Activated CD4-positive, alpha-beta memory T cell treated with anti-CD3 and anti-CD28 coated beads for 36 hours (primary cell): ENCODE data around the gene ERVV-1. TPM values are rescaled to one million over a fixed set of nuclear protein-coding genes. Genes with fewer than 3 reads are reported as not detected.
A peak's percentile ranks its signal among the peaks of the same experiment; 100 is the strongest.

ENCODE experiments used
- CTCF ChIA-PET: fragments of 350-600 bp; sonication (Branson Sonifier 250); formaldehyde crosslinking; loops from one replicate; lab custom pipeline; 2021; ENCODE audit warnings: antibody characterized with exemption, inconsistent platforms; lab: Charles Lee
- POLR2A ChIA-PET: fragments of 350-600 bp; sonication (Branson Sonifier 250); formaldehyde crosslinking; loops from one replicate; lab custom pipeline; 2021; ENCODE audit warnings: antibody characterized with exemption; lab: Charles Lee
- DNase-seq: peaks from one replicate; pipeline ENCODE4 v3.0.0-alpha.2; 2020
- H3K27ac Mint-ChIP-seq: one replicate; pipeline ENCODE4 v1.8.0; 2021; ENCODE audit warnings: mixed read lengths
- H3K27me3 Mint-ChIP-seq: one replicate; pipeline ENCODE4 v1.8.0; 2021; ENCODE audit warnings: mixed read lengths
- H3K36me3 Mint-ChIP-seq: one replicate; pipeline ENCODE4 v1.8.0; 2021; ENCODE audit warnings: mixed read lengths
- H3K4me1 Mint-ChIP-seq: one replicate; pipeline ENCODE4 v1.8.0; 2021; ENCODE audit warnings: low read depth, mixed read lengths
- H3K4me3 Mint-ChIP-seq: one replicate; pipeline ENCODE4 v1.8.0; 2021; ENCODE audit warnings: mild to moderate bottlenecking, mixed read lengths
- H3K9me3 Mint-ChIP-seq: one replicate; pipeline ENCODE4 v1.8.0; 2021; ENCODE audit warnings: mixed read lengths
- intact Hi-C: fragments of 100-400 bp; cut with micrococcal nuclease; formaldehyde crosslinking; loops from one replicate; pipeline ENCODE4 v1.15.1; 2023
- total RNA-seq, 2 experiments: library from RNA; stranded (reverse); gene quantifications; one replicate each; pipeline ENCODE4 v1.2.3, GENCODE V29; 2021

ERVV-1 gene
- total RNA-seq, 2 experiments from 2014 or later: not detected

DNA sequence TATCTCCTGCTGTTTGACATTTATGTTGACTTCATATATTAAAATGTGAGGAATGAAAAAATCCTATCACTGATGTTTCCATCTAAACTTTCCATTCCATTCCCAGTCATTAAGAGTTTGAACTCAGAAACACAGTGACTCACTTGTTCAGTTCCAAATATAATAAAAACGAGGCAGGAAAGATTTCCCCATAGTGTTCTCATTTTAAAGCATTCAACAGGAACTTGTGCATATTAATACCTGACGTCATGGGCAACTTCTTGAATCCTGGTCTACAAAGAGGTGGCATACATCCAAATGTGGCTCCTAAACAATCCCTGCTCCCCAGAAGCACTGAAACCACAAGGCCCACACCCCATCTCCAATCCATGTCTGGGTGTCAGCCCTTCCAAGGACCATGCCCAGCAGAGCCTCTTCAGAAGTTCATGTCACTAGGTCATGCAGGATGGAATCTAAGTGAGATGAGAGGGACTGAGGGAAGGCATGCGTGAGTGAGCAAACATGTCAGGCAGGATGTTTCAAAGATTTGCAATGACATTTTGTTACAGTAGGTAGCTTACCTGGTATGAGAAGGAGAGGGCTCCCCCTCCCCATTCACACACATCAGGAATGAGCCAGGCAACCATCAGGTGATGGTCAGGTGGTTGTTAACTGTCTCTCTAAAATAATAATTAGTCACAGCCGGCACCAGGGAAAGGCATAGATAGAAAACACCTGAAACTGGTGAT lies 21.4 kb downstream of the ERVV-1 start:
- H3K9me3 Mint-ChIP-seq: peaks cover 50% of the 10 kb centered on the region
- peaks cover 27% of the 10 kb centered on the region for H3K36me3 Mint-ChIP-seq
- H3K27ac Mint-ChIP-seq: no peak overlapping the region
- intact Hi-C loops: no loop called here
- no peak for DNase-seq
- H3K4me1 Mint-ChIP-seq: no peaks in the 10 kb centered on the region
- POLR2A ChIA-PET: no interaction called here
- CTCF ChIA-PET: no interaction called here
- peaks cover 7% of the 10 kb centered on the region for H3K27me3 Mint-ChIP-seq
- H3K4me3 Mint-ChIP-seq: no peak overlapping the region

DNA sequence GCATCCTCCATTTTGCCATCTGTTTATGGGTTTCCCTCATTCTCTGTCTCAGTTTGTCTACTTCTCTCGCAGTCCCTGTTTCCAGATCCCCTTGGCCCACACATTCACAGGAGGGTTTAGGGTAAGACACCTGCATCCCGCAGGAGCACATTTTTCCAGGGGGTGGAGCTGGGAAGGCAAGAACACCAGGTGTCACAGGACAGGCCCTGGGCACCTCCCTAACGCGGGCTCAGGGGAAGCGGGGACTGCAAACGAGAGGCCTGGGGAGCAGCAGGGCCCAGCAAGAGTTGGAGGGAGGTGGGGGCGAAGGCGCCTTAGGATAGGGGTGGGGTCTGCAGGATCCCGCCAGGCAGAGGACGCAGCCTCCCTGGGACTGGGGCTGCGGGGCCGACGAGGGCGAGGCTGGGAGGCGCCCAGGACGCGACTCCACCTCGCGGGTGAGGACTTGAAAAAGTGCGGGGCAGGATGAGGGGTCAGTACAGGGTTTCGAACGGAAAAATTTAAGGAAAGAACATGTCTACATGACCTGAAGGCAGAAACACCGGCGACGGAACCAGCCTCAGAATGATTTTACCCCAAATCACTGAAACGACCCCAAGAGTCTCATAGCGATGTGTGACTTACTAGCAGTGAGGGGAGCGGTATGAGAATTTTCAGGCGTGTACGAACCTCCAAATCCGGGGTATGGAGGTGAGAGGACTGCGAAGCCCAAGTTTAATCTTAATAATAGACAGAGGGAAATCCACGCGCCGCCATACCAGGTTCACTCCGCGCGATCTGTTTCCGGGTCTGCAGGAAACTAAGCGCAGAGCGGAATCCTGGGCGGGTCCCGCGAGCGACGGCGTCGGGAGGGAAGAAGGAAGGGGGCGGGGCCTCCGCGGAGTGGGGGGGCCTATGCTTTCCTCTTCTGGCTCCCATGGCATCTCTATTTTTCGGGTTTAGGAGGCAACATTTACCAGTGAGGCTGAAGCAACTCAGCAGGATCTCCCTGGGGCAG lies 23.7 kb downstream of the ERVV-1 start:
- intact Hi-C loops: no loop called here
- ChIA-PET CTCF (no interaction called here), POLR2A (no interaction called here)
- Mint-ChIP-seq H3K9me3 (peaks cover 46% of the 10 kb centered on the region), H3K27me3 (peaks cover 7% of the 10 kb centered on the region), H3K36me3 (peaks cover 24% of the 10 kb centered on the region), H3K4me3 (no peak overlapping the region), H3K4me1 (no peaks in the 10 kb centered on the region), H3K27ac (no peak overlapping the region)
- DNase-seq: peak; percentile 22

DNA sequence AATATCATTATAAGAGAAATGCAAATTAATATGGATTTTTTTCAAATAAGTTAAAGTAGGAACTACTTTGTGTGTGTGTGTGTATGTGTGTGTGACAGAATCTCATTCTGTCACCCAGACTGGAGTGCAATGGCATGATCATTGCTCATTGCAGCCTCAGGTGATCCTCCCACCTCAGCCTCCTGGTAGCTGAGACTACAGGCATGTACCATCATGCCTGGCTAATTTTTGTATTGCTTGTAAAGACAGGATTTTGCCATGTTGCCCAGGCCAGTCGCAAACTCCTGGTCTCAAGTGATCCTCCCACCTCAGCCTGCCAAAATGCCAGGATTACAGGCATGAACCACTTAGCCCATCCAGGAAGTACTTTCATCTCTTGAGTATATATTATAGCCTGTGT lies 27.6 kb downstream of the ERVV-1 start:
- Mint-ChIP-seq H3K27me3 (peaks cover 5% of the 10 kb centered on the region), H3K4me3 (no peak overlapping the region)
- intact Hi-C loops: no loop called here

GRCh38 chr19:53045536-53045935 lies 31.8 kb downstream of the ERVV-1 start:
- Mint-ChIP-seq H3K9me3 (peaks cover 44% of the 10 kb centered on the region), H3K27me3 (no peaks in the 10 kb centered on the region), H3K4me3 (no peak overlapping the region), H3K27ac (no peak overlapping the region), H3K4me1 (no peaks in the 10 kb centered on the region), H3K36me3 (peaks cover 9% of the 10 kb centered on the region)
- ChIA-PET CTCF (no interaction called here), POLR2A (no interaction called here)
- intact Hi-C loops: no loop called here
- no peak for DNase-seq

More for the DNA sequence above, 27.6 kb downstream of the ERVV-1 start:
- Mint-ChIP-seq H3K9me3 (peaks cover 43% of the 10 kb centered on the region), H3K27ac (no peak overlapping the region), H3K4me1 (no peaks in the 10 kb centered on the region), H3K36me3 (peaks cover 18% of the 10 kb centered on the region)
- DNase-seq: no peak
- CTCF ChIA-PET: no interaction called here
- POLR2A ChIA-PET: no interaction called here

- intact Hi-C loops: no loop called here
- POLR2A ChIA-PET: no interaction called here
These were observed 33.7 kb downstream of the ERVV-1 start for GRCh38 chr19:53047379-53047778.

GRCh38 chr19:53055117-53055516 lies 41.4 kb downstream of the ERVV-1 start:
- Mint-ChIP-seq H3K27ac (no peak overlapping the region), H3K4me3 (no peak overlapping the region), H3K4me1 (no peaks in the 10 kb centered on the region), H3K27me3 (peaks cover 10% of the 10 kb centered on the region), H3K36me3 (peaks cover 26% of the 10 kb centered on the region), H3K9me3 (peaks cover 63% of the 10 kb centered on the region)
- intact Hi-C loops: no loop called here
- ChIA-PET CTCF (no interaction called here), POLR2A (no interaction called here)
- DNase-seq: no peak

More at GRCh38 chr19:53047379-53047778, 33.7 kb downstream of the ERVV-1 start:
- Mint-ChIP-seq H3K27me3 (no peaks in the 10 kb centered on the region), H3K36me3 (peaks cover 9% of the 10 kb centered on the region), H3K9me3 (peaks cover 51% of the 10 kb centered on the region), H3K4me3 (no peak overlapping the region), H3K27ac (no peak overlapping the region), H3K4me1 (no peaks in the 10 kb centered on the region)
- DNase-seq: no peak
- CTCF ChIA-PET: no interaction called here

DNA sequence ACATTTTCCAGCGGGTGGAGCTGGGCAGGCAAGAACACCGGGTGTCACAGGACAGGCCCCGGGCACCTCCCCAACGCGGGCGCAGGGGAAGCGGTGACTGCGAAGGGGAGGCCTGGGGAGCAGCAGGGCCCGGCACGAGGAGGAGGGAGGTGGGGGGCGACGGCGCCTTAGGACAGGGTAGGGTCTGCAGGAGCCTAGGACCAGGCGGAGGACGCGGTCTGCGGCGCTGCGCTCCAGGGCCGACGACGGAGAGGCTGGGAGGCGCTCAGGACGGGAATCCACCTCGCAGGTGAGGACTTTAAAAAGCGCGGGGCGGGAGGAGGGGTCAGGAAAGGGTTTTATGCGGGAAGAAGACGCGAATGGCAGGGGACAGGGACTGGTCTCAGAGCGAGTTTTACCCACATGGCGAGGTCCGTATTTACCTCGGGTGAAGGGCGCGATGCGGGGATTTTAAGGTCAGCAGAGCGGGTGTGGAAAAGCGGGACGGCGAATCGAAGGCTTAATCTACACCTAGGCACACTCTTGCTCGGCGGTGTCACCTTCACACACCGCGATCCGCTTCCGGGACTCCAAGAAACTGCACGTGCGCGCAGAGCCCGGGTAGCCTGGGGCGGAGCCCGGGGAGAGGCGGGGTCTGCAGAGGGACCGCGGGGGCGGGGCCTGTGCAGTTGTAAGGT lies 44.3 kb downstream of the ERVV-1 start:
- Mint-ChIP-seq H3K27ac (no peak overlapping the region), H3K4me3 (no peak overlapping the region), H3K36me3 (peaks cover 37% of the 10 kb centered on the region), H3K27me3 (peaks cover 10% of the 10 kb centered on the region), H3K4me1 (no peaks in the 10 kb centered on the region), H3K9me3 (peaks cover 68% of the 10 kb centered on the region)
- DNase-seq: peak; percentile 17
- intact Hi-C loops: no loop called here
- ChIA-PET POLR2A (no interaction called here), CTCF (no interaction called here)

Other genes with a start within 250 kb of the ERVV-1 start
- gene ZNF600, start 227.1 kb upstream of the ERVV-1 start, total RNA-seq: 10 to 100 TPM; 11.1 to 13.4 TPM
- 10 to 100 TPM; 12.0 to 13.2 TPM for gene ZNF28, start 192.3 kb upstream of the ERVV-1 start, total RNA-seq
- 10 to 100 TPM in 1 of 2 experiments, 1 to 10 TPM in 1; 8.5 to 10.3 TPM for gene ZNF468, start 156.3 kb upstream of the ERVV-1 start, total RNA-seq
- gene ZNF320, start 116.3 kb upstream of the ERVV-1 start, total RNA-seq: 1 to 10 TPM; 5.4 to 7.0 TPM
- 1 to 10 TPM; 5.0 to 6.3 TPM for gene ZNF888, start 90.5 kb upstream of the ERVV-1 start, total RNA-seq
- gene ZNF816, start 51.0 kb upstream of the ERVV-1 start, total RNA-seq: 10 to 100 TPM; 11.0 to 11.4 TPM
- not detected for gene ERVV-2, start 30.8 kb downstream of the ERVV-1 start, total RNA-seq
- 10 to 100 TPM; 26.3 to 28.9 TPM for gene ZNF160, start 89.5 kb downstream of the ERVV-1 start, total RNA-seq
- under 1 TPM; 0.39 to 0.88 TPM for gene ZNF415, start 119.0 kb downstream of the ERVV-1 start, total RNA-seq
- gene ZNF347, start 145.1 kb downstream of the ERVV-1 start, total RNA-seq: 1 to 10 TPM; 6.4 TPM
- 1 to 10 TPM; 4.7 to 4.8 TPM for gene ZNF665, start 179.4 kb downstream of the ERVV-1 start, total RNA-seq
- gene ZNF677, start 241.0 kb downstream of the ERVV-1 start, total RNA-seq: 1 to 10 TPM; 4.6 to 4.9 TPM
- not detected for gene VN1R2, start 244.4 kb downstream of the ERVV-1 start, total RNA-seq